Parathyroid adenoma (tissue), 2 donors: ENCODE results near the gene MLIP.

Experiments
- H2AFZ ChIP-seq: fragments of 300-600 bp; sonication (generic); one replicate; pipeline ENCODE4 v1.7.0; 2017; ENCODE audit warnings: antibody characterized with exemption, mild to moderate bottlenecking
- H3K27ac ChIP-seq: fragments of 300-600 bp; sonication (generic); one replicate; pipeline ENCODE4 v1.7.0; 2017
- H3K27me3 ChIP-seq: fragments of 300-600 bp; sonication (generic); one replicate; pipeline ENCODE4 v1.7.0; 2017; ENCODE audit warnings: low read length; ENCODE audit not compliant: control insufficient read depth, insufficient read depth
- H3K36me3 ChIP-seq: fragments of 300-600 bp; sonication (generic); one replicate; pipeline ENCODE4 v1.7.0; 2017; ENCODE audit warnings: low read length; ENCODE audit not compliant: control insufficient read depth, insufficient read depth
- H3K4me1 ChIP-seq: fragments of 300-600 bp; sonication (generic); one replicate; pipeline ENCODE4 v1.7.0; 2017; ENCODE audit warnings: control low read depth
- H3K4me2 ChIP-seq: fragments of 300-600 bp; sonication (generic); one replicate; pipeline ENCODE4 v1.7.0; 2017; ENCODE audit warnings: low read length
- H3K4me3 ChIP-seq: fragments of 300-600 bp; sonication (generic); one replicate; pipeline ENCODE4 v1.7.0; 2017; ENCODE audit warnings: low read depth, low read length
- H3K79me2 ChIP-seq: fragments of 300-600 bp; sonication (generic); one replicate; pipeline ENCODE4 v1.7.0; 2017; ENCODE audit warnings: control low read depth
- H3K9ac ChIP-seq: fragments of 300-600 bp; sonication (generic); one replicate; pipeline ENCODE4 v1.7.0; 2017; ENCODE audit warnings: mild to moderate bottlenecking
- H3K9me3 ChIP-seq: fragments of 300-600 bp; sonication (generic); one replicate; pipeline ENCODE4 v1.7.0; 2017; ENCODE audit warnings: low read length; ENCODE audit not compliant: control insufficient read depth
- TF ChIP-seq, protein P1 (sequence below): fragments of 300-600 bp; sonication (generic); IDR thresholded peaks from one replicate; pipeline ENCODE4 v1.7.0; 2017; ENCODE audit warnings: antibody characterized with exemption, mild to moderate bottlenecking
- donor health status: primary hyperparathyroidism.

Gene MLIP

DNA sequence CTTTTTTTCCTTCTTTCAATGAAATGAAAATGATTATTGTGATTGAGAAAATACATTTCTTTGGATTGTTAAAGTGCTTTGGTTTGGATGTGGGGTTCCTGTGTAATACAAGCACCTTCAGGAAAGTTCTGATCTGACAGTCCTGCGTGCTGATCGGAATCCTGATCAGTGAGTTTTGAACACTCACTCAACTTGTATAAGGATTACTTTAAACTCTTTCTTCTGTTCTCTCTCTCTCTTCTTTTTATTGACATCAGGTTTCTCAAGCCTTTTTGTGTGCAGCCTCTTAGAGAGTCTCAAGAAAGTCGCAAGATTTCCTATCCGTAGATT, 197.7 kb downstream of the MLIP start:
- Histone ChIP-seq H2AFZ (no peak overlapping the region), H3K9ac (no peak overlapping the region), H3K4me2 (no peak overlapping the region), H3K4me1 (no peaks in the 10 kb centered on the region), H3K4me3 (no peak overlapping the region), H3K27me3 (no peaks in the 10 kb centered on the region), H3K79me2 (no peaks in the 10 kb centered on the region), H3K36me3 (no peaks in the 10 kb centered on the region), H3K27ac (no peak overlapping the region), H3K9me3 (no peaks in the 10 kb centered on the region)
- TF ChIP-seq, protein P1, sequence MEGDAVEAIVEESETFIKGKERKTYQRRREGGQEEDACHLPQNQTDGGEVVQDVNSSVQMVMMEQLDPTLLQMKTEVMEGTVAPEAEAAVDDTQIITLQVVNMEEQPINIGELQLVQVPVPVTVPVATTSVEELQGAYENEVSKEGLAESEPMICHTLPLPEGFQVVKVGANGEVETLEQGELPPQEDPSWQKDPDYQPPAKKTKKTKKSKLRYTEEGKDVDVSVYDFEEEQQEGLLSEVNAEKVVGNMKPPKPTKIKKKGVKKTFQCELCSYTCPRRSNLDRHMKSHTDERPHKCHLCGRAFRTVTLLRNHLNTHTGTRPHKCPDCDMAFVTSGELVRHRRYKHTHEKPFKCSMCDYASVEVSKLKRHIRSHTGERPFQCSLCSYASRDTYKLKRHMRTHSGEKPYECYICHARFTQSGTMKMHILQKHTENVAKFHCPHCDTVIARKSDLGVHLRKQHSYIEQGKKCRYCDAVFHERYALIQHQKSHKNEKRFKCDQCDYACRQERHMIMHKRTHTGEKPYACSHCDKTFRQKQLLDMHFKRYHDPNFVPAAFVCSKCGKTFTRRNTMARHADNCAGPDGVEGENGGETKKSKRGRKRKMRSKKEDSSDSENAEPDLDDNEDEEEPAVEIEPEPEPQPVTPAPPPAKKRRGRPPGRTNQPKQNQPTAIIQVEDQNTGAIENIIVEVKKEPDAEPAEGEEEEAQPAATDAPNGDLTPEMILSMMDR = no peak

DNA sequence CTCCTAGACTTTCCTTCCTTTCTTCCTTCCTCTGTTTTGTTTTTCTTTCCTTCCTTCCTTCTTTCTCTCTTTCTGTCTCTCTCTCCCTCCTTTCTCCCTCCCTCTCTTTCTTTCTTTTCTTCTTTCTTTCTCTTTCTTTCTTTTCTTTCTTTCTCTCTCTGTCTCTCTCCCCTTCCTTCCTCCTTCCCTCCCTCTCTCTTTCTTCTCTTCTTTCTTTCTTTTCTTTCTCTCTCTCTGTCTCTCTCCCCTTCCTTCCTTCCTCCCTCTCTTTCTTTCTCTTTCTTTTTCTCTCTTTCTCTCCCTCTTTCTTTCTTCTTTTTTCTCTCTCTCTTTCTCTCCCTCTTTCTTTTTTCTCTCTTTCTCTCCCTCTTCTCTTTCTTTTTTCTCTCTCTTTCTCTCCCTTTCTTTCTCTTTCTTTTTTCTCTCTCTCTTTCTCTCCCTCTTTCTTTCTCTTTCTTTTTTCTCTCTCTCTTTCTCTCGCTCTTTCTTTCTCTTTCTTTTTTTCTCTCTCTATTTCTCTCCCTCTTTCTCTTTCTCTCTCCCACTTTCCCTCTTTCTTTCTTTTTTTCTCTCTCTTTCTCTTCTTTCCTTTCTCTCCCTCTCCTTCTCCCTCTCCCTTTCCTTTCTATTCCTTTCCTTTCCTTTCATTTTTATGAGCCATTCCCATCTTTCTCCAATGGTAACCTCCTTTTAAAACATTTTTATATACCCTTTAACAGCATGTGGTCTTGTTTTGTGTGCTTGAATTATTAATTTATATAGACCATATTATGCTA, 199.3 kb downstream of the MLIP start:
- H2AFZ ChIP-seq = no peak overlapping the region
- no peak overlapping the region for H3K9ac ChIP-seq
- TF ChIP-seq, protein P1 = no peak
- H3K9me3 ChIP-seq = no peaks in the 10 kb centered on the region
- no peaks in the 10 kb centered on the region for H3K4me1 ChIP-seq
- H3K79me2 ChIP-seq = no peaks in the 10 kb centered on the region
- H3K36me3 ChIP-seq = no peaks in the 10 kb centered on the region
- H3K27me3 ChIP-seq = no peaks in the 10 kb centered on the region
- no peak overlapping the region for H3K4me3 ChIP-seq
- no peak overlapping the region for H3K4me2 ChIP-seq
- no peak overlapping the region for H3K27ac ChIP-seq

GRCh38 chr6:54315656-54316055, 204.4 kb downstream of the MLIP start:
- H3K9me3 ChIP-seq = no peaks in the 10 kb centered on the region
- H2AFZ ChIP-seq = no peak overlapping the region
- no peak overlapping the region for H3K27ac ChIP-seq
- H3K36me3 ChIP-seq = no peaks in the 10 kb centered on the region
- H3K4me3 ChIP-seq = no peak overlapping the region
- no peaks in the 10 kb centered on the region for H3K4me1 ChIP-seq
- H3K9ac ChIP-seq = no peak overlapping the region
- TF ChIP-seq, protein P1 = no peak
- H3K27me3 ChIP-seq = no peaks in the 10 kb centered on the region
- no peaks in the 10 kb centered on the region for H3K79me2 ChIP-seq
- no peak overlapping the region for H3K4me2 ChIP-seq
